Renal cortical epithelial cell (primary cell): ENCODE results near the gene PSPN. TPM values are rescaled to one million over a fixed set of nuclear protein-coding genes. Genes with fewer than 3 reads are reported as not detected.

Experiments used
- DNase-seq: peaks from one replicate; pipeline ENCODE4 v3.0.0-alpha.2; 2011; ENCODE audit warnings: low read depth
- total RNA-seq: library from RNA; depleted of rRNA; stranded (reverse); fragments of >200 nt; gene quantifications from 2 replicates; pipeline ENCODE4 v1.2.3, GENCODE V29; 2014

PSPN gene
- total RNA-seq, 1 donor from 2014 or later: 2.2 TPM

DNA sequence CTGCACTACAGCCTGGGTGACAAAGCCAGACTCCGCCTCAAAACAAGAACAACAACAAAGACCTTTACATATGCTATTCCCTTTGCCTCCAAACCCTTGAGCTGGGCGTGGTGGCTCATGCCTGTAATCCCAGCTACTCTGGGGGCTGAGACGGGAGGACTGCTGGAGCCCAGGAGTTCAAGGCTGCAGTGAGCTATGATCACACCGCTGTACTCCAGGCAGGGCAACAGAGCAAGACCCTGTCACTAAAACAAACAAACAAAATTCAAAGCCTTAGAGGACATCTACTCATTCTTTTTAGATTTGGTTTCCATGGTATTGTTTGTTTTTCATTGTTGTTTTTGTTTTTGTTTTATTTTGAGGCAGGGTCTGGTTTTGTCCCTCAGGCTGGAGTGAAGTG lies 50.1 kb downstream of the PSPN start:
- DNase-seq: no peak

Other genes with a start within 250 kb of the PSPN start
- not detected in 2 replicates for gene ACSBG2, start 240.3 kb downstream of the PSPN start, total RNA-seq
- 1.7 and 5.4 TPM in 2 replicates for gene MLLT1, start 96.0 kb downstream of the PSPN start, total RNA-seq
- not detected in 2 replicates for gene ACER1, start 42.3 kb downstream of the PSPN start, total RNA-seq
- 53.5 and 57.3 TPM in 2 replicates for gene CLPP, start 14.4 kb downstream of the PSPN start, total RNA-seq
- gene ALKBH7, start 3.1 kb downstream of the PSPN start, total RNA-seq: 24.1 and 67.2 TPM in 2 replicates
- 31.4 and 74.6 TPM in 2 replicates for gene GTF2F1, start 17.2 kb upstream of the PSPN start, total RNA-seq
- 69.5 and 175 TPM in 2 replicates for gene KHSRP, start 48.9 kb upstream of the PSPN start, total RNA-seq
- gene SLC25A41, start 57.8 kb upstream of the PSPN start, total RNA-seq: 0.10 TPM in 1 of 2 replicates, not detected in the other
- gene SLC25A23, start 83.9 kb upstream of the PSPN start, total RNA-seq: 53.0 and 161 TPM in 2 replicates
- 57.4 and 121 TPM in 2 replicates for gene CRB3, start 88.3 kb upstream of the PSPN start, total RNA-seq
- 0.20 and 0.52 TPM in 2 replicates for gene DENND1C, start 105.9 kb upstream of the PSPN start, total RNA-seq
- gene TUBB4A, start 126.4 kb upstream of the PSPN start, total RNA-seq: 0.87 and 6.8 TPM in 2 replicates
- 7.4 and 30.9 TPM in 2 replicates for gene TNFSF9, start 155.1 kb upstream of the PSPN start, total RNA-seq
- 26.0 and 112 TPM in 2 replicates for gene CD70, start 215.2 kb upstream of the PSPN start, total RNA-seq